ENCODE data around the gene SF3B3. TPM values are rescaled to one million over a fixed set of nuclear protein-coding genes. Genes with fewer than 3 reads are reported as not detected.

Gene SF3B3
- total RNA-seq: 91.3 TPM

- intact Hi-C loops (cut with DNase I): loop anchor here (10.0 kb wide), 2 partner anchors 131 to 231 kb away; no protein-coding TSS in a partner anchor
- TF ChIP-seq POLR2AphosphoS5 (IDR thresholded peaks at IDR 0.05; ENCODE audit: insufficient read depth in 1 of 2, low read depth in 1 of 2) (peak; percentile 88 to 94), POLR2A (IDR thresholded peaks at IDR 0.05) (peak in 1 of 2 donors; percentile 35)
- TF ChIP-seq, protein P1, sequence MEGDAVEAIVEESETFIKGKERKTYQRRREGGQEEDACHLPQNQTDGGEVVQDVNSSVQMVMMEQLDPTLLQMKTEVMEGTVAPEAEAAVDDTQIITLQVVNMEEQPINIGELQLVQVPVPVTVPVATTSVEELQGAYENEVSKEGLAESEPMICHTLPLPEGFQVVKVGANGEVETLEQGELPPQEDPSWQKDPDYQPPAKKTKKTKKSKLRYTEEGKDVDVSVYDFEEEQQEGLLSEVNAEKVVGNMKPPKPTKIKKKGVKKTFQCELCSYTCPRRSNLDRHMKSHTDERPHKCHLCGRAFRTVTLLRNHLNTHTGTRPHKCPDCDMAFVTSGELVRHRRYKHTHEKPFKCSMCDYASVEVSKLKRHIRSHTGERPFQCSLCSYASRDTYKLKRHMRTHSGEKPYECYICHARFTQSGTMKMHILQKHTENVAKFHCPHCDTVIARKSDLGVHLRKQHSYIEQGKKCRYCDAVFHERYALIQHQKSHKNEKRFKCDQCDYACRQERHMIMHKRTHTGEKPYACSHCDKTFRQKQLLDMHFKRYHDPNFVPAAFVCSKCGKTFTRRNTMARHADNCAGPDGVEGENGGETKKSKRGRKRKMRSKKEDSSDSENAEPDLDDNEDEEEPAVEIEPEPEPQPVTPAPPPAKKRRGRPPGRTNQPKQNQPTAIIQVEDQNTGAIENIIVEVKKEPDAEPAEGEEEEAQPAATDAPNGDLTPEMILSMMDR (IDR thresholded peaks at IDR 0.05): no peak
- peak within 1 kb of the TSS; percentile 82 for H3K27ac ChIP-seq
- peaks cover 56% of the 10 kb centered on the region for H3K4me1 ChIP-seq
- H3K36me3 ChIP-seq: peaks cover 0 to 16% of the 10 kb centered on the region in 2 donors
- H3K9me3 ChIP-seq: no peaks in the 10 kb centered on the region
- peak in 1 of 2 donors; percentile 87 for DNase-seq (ENCODE audit: extremely low spot score in 2 of 2)
- H3K4me3 ChIP-seq: peak within 1 kb of the TSS; percentile 77 to 89
- no peaks in the 10 kb centered on the region for H3K27me3 ChIP-seq
Observed at GRCh38 chr16:70523743-70524398, at the start of gene SF3B3. SF3B3 (plus strand) TSS chr16:70523816; CDS start chr16:70526657, 2,841 bp downstream.

DNA sequence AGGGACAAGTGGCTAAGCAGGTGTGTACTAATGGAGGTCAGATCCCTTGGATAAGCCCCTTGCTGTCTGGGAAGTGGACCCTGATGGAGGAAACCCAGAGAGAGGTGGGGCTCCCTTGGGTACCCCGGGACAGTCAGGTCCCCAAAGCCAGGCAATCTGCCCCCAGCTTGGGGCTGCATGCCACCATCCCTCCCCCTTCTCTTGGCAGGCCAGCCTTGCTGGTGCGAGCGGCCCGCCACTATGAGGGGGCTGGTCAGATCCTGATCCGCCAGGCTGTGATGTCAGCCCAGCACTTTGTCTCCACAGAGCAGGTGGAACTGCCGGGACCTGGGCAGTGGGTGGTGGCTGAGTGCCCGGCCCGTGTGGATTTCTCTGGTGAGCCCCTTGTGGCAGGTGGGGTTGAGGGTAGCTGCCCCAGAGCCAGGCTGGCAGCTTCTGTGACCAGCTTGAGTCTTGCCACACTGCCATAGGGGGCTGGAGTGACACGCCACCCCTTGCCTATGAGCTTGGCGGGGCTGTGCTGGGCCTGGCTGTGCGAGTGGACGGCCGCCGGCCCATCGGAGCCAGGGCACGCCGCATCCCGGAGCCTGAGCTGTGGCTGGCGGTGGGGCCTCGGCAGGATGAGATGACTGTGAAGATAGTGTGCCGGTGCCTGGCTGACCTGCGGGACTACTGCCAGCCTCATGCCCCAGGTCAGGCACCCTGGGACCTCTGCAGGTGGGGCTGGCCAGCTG is 49.1 kb upstream of the SF3B3 start:
- H3K27ac ChIP-seq: no peak overlapping the region
- intact Hi-C loops (cut with DNase I): loop anchor here (5.0 kb wide), 1 partner anchor 57 kb away; no protein-coding TSS in a partner anchor
- no peak overlapping the region for H3K4me3 ChIP-seq
- no peaks in the 10 kb centered on the region for H3K27me3 ChIP-seq
- no peak for DNase-seq (ENCODE audit: extremely low spot score in 2 of 2)
- no peaks in the 10 kb centered on the region for H3K9me3 ChIP-seq
- H3K36me3 ChIP-seq: peaks cover 0 to 13% of the 10 kb centered on the region in 2 donors
- TF ChIP-seq, protein P1 (IDR thresholded peaks at IDR 0.05): no peak
- no peak for TF ChIP-seq POLR2AphosphoS5 (IDR thresholded peaks at IDR 0.05; ENCODE audit: insufficient read depth in 1 of 2, low read depth in 1 of 2)
- no peak for TF ChIP-seq POLR2A (IDR thresholded peaks at IDR 0.05)
- H3K4me1 ChIP-seq: peaks cover 12% of the 10 kb centered on the region

DNA sequence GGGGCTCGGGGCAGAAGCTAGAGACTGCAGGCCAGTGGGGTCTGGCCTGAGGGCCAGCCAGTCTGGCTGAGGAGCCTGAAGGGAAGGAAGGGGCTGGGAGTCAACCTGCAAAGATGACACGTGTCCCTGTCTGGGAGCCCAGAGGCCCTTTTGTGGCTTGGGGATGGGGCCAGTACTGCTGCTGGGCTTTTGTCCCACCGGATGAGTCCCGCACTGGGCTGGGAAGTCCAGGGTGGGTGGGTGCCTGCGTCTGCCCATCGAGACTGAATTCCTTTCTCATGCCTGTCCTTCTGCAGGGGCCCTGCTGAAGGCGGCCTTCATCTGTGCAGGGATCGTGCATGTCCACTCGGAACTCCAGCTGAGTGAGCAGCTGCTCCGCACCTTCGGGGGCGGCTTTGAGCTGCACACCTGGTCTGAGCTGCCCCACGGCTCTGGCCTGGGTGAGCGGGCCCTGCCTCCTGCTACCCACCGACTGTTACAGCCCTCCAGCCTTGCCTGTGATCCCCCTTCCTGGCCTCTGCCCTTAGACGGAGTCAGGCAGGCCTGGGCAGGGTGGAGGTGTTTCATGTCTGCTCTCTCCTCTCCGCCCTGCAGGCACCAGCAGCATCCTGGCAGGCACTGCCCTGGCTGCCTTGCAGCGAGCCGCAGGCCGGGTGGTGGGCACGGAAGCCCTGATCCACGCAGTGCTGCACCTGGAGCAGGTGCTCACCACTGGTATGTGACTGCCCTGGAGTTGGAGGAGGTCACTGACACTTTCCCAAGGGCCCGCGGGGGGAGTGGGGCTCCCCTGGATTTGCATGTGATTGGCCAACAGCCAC is 48.4 kb upstream of the SF3B3 start:
- Histone ChIP-seq H3K4me3 (no peak overlapping the region), H3K4me1 (peaks cover 15% of the 10 kb centered on the region), H3K27ac (no peak overlapping the region), H3K36me3 (peaks cover 0 to 21% of the 10 kb centered on the region in 2 donors), H3K27me3 (no peaks in the 10 kb centered on the region), H3K9me3 (no peaks in the 10 kb centered on the region)
- TF ChIP-seq POLR2AphosphoS5 (IDR thresholded peaks at IDR 0.05; ENCODE audit: insufficient read depth in 1 of 2, low read depth in 1 of 2) (no peak), POLR2A (IDR thresholded peaks at IDR 0.05) (no peak)
- TF ChIP-seq, protein P1 (IDR thresholded peaks at IDR 0.05): no peak
- intact Hi-C loops (cut with DNase I): no loop called here
- DNase-seq (ENCODE audit: extremely low spot score in 2 of 2): no peak

GRCh38 chr16:70476272-70477020 is 47.2 kb upstream of the SF3B3 start:
- Histone ChIP-seq H3K9me3 (no peaks in the 10 kb centered on the region), H3K27ac (no peak overlapping the region), H3K27me3 (no peaks in the 10 kb centered on the region), H3K36me3 (peaks cover 0 to 31% of the 10 kb centered on the region in 2 donors), H3K4me1 (peaks cover 15% of the 10 kb centered on the region), H3K4me3 (no peak overlapping the region)
- DNase-seq (ENCODE audit: extremely low spot score in 2 of 2): no peak
- intact Hi-C loops (cut with DNase I): no loop called here
- no peak for TF ChIP-seq POLR2AphosphoS5 (IDR thresholded peaks at IDR 0.05; ENCODE audit: insufficient read depth in 1 of 2, low read depth in 1 of 2)
- TF ChIP-seq, protein P1 (IDR thresholded peaks at IDR 0.05): no peak
- TF ChIP-seq POLR2A (IDR thresholded peaks at IDR 0.05): no peak

All from vagina (tissue), 2 donors.